ENCODE results near the gene SEC16A. TPM values are rescaled to one million over a fixed set of nuclear protein-coding genes. Genes with fewer than 3 reads are reported as not detected.

Gene SEC16A
- total RNA-seq: 10 to 100 TPM; 32.6 to 41.6 TPM

GRCh38 chr9:136482793-136483588 is at the start of gene SEC16A:
TSS of gene SEC16A (minus strand) at chr9:136483040. CDS start at chr9:136477615, 5,425 bp downstream.
- DNase-seq (ENCODE audit: low spot score): peak; percentile 99
- Histone ChIP-seq H3K27me3 (no peaks in the 10 kb centered on the region), H3K27ac (peak within 1 kb of the TSS; percentile 99 to 100), H3K36me3 (no peaks in the 10 kb centered on the region), H3K4me1 (peaks cover 0 to 25% of the 10 kb centered on the region in 2 donors), H3K9me3 (no peaks in the 10 kb centered on the region), H3K4me3 (peak within 1 kb of the TSS; percentile 97 to 99)
- no peak for TF ChIP-seq CTCF (IDR thresholded peaks at IDR 0.05)

- Histone ChIP-seq H3K9me3 (no peaks in the 10 kb centered on the region), H3K4me1 (peaks cover 0 to 90% of the 10 kb centered on the region in 2 donors), H3K27ac (peak overlapping the region; percentile 48 to 52), H3K4me3 (no peak overlapping the region), H3K27me3 (no peaks in the 10 kb centered on the region), H3K36me3 (peaks cover 6% of the 10 kb centered on the region)
- no peak for DNase-seq (ENCODE audit: low spot score)
- no peak for TF ChIP-seq CTCF (IDR thresholded peaks at IDR 0.05)
These were observed 49.3 kb upstream of the SEC16A start for GRCh38 chr9:136531904-136532798.

GRCh38 chr9:136531186-136531903 is 48.5 kb upstream of the SEC16A start:
- Histone ChIP-seq H3K36me3 (peaks cover 6% of the 10 kb centered on the region), H3K9me3 (no peaks in the 10 kb centered on the region), H3K27ac (peak overlapping the region; percentile 48 to 52), H3K27me3 (no peaks in the 10 kb centered on the region), H3K4me3 (no peak overlapping the region), H3K4me1 (peaks cover 0 to 90% of the 10 kb centered on the region in 2 donors)
- TF ChIP-seq CTCF (IDR thresholded peaks at IDR 0.05): no peak
- DNase-seq (ENCODE audit: low spot score): no peak

GRCh38 chr9:136530461-136531089 is 47.7 kb upstream of the SEC16A start:
- no peak for DNase-seq (ENCODE audit: low spot score)
- H3K9me3 ChIP-seq: no peaks in the 10 kb centered on the region
- H3K27ac ChIP-seq: peak overlapping the region; percentile 48 to 52
- peaks cover 0 to 93% of the 10 kb centered on the region in 2 donors for H3K4me1 ChIP-seq
- TF ChIP-seq CTCF (IDR thresholded peaks at IDR 0.05): no peak
- H3K27me3 ChIP-seq: no peaks in the 10 kb centered on the region
- peaks cover 6% of the 10 kb centered on the region for H3K36me3 ChIP-seq
- H3K4me3 ChIP-seq: no peak overlapping the region
